Measurements from ENCODE around the gene C3. TPM values are rescaled to one million over a fixed set of nuclear protein-coding genes. Genes with fewer than 3 reads are reported as not detected.

The C3 gene
- total and polyA plus RNA-seq, 2 of the 13 experiments (the other 11 are each of a cell fraction or from before 2014, with no cell fraction given): 1,455 to 6,272 TPM

GRCh38 chr19:6737873-6738786 is 17.7 kb upstream of the C3 start (continued):
- TF ChIP-seq PRDM10 (CRISPR knock-in tag; IDR thresholded peaks at IDR 0.05; ENCODE audit: low read depth): no peak; the same call in 1 of the 2 replicates
- TF ChIP-seq ZNF605 (CRISPR knock-in tag; IDR thresholded peaks at IDR 0.05): peak; percentile 53; the same call in 1 of the 2 replicates
- TF ChIP-seq ZNF143 (CRISPR knock-in tag; IDR thresholded peaks at IDR 0.05): peak; percentile 96
- peak; percentile 47 for TF ChIP-seq SALL1 (CRISPR knock-in tag; IDR thresholded peaks at IDR 0.05)
- no peak for TF ChIP-seq EED (CRISPR knock-in tag; IDR thresholded peaks at IDR 0.05)
- TF ChIP-seq HMGXB3 (CRISPR knock-in tag; IDR thresholded peaks at IDR 0.05; ENCODE audit: borderline replicate concordance): 0 out of 2 replicates have a peak, but pooled peaks have one; percentile 17
- peak; percentile 65; the same call in 1 of the 2 replicates for TF ChIP-seq ZNF800 (CRISPR knock-in tag; IDR thresholded peaks at IDR 0.05)
- TF ChIP-seq ZNF296 (CRISPR knock-in tag; conservative IDR thresholded peaks at IDR 0.05): no peak
- TF ChIP-seq MAFG (CRISPR knock-in tag; IDR thresholded peaks at IDR 0.05): no peak
- no peak for TF ChIP-seq NR3C1 (CRISPR knock-in tag; IDR thresholded peaks at IDR 0.05)
- TF ChIP-seq TARDBP (CRISPR knock-in tag; IDR thresholded peaks at IDR 0.05): peak; percentile 22; the same call in 1 of the 2 replicates
- peak; percentile 7 for TF ChIP-seq JARID2 (CRISPR knock-in tag; IDR thresholded peaks at IDR 0.05; ENCODE audit: insufficient replicate concordance)
- TF ChIP-seq MAX (IDR thresholded peaks at IDR 0.05): no peak
- TF ChIP-seq ATF4 (CRISPR knock-in tag; IDR thresholded peaks at IDR 0.05): 0 out of 4 replicates have a peak, but pooled peaks of 1 of the 2 experiments have one; percentile 24
